IMR-90 (cell line): ENCODE results near the gene RAET1G.

ENCODE experiments used
- CEBPB ChIP-seq: IDR thresholded peaks from 2 replicates; pipeline ENCODE4 v1.6.1; 2012; ENCODE audit warnings: low read depth, low read length, improper control_type of control experiment
- MXI1 ChIP-seq: IDR thresholded peaks from 2 replicates; pipeline ENCODE4 v1.6.1; 2012; ENCODE audit warnings: low read depth, mild to moderate bottlenecking, low read length, moderate library complexity, borderline replicate concordance
- POLR2A ChIP-seq: IDR thresholded peaks from 2 replicates; pipeline ENCODE4 v1.6.1; 2012; ENCODE audit warnings: mild to moderate bottlenecking, low read depth, low read length
- RFX5 ChIP-seq: IDR thresholded peaks from 2 replicates; pipeline ENCODE4 v1.8.0; 2012; ENCODE audit warnings: low read depth, mild to moderate bottlenecking, low read length, moderate library complexity
- SMC3 ChIP-seq: fragments of 150-350 bp; IDR thresholded peaks from 2 replicates; pipeline ENCODE4 v1.6.1; 2016; ENCODE audit warnings: low read depth, mild to moderate bottlenecking, antibody characterized with exemption, low read length, moderate library complexity
- TF ChIP-seq, protein P1 (sequence below): conservative IDR thresholded peaks from 2 replicates; pipeline ENCODE4 v1.5.1; 2012; ENCODE audit warnings: mild to moderate bottlenecking, low read depth, low read length, improper control_type of control experiment

- TF ChIP-seq CEBPB = peak; percentile 18; the same call in 1 of the 2 replicates
- TF ChIP-seq POLR2A = no peak
- no peak for TF ChIP-seq SMC3
- no peak for TF ChIP-seq MXI1
- TF ChIP-seq, protein P1, sequence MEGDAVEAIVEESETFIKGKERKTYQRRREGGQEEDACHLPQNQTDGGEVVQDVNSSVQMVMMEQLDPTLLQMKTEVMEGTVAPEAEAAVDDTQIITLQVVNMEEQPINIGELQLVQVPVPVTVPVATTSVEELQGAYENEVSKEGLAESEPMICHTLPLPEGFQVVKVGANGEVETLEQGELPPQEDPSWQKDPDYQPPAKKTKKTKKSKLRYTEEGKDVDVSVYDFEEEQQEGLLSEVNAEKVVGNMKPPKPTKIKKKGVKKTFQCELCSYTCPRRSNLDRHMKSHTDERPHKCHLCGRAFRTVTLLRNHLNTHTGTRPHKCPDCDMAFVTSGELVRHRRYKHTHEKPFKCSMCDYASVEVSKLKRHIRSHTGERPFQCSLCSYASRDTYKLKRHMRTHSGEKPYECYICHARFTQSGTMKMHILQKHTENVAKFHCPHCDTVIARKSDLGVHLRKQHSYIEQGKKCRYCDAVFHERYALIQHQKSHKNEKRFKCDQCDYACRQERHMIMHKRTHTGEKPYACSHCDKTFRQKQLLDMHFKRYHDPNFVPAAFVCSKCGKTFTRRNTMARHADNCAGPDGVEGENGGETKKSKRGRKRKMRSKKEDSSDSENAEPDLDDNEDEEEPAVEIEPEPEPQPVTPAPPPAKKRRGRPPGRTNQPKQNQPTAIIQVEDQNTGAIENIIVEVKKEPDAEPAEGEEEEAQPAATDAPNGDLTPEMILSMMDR = no peak
- no peak for TF ChIP-seq RFX5
Observed at GRCh38 chr6:149895048-149895590, 27.8 kb downstream of the RAET1G start.
